HL-60/S4 treated with retinoic acid at 250 ng/mL for 4 days and 3 days (cell line): ENCODE results near the gene CRIM1.

Experiments used
- in situ Hi-C: fragments of 300-500 bp; cut with MboI; formaldehyde crosslinking; loops from 2 replicates; pipeline ENCODE4 v1.7.0; 2022; ENCODE audit warnings: low sequenced_read_pairs

Gene CRIM1

DNA sequence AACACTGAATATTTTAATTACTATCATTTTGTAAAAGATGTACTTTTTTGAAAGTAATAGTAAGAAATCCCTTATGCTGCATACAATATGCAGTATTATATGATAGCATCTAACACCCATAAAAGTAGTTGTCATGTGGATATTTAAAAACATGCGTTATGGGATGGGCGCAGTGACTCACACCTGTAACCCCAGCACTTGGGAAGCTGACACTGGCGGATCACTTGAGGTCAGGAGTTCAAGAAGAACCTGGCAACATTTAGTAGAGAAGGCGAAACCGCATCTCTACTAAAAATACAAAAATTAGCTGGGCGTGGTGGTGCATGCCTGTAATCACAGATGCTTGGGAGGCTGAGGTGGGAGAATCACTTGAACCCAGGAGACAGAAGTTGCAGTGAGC is 153.5 kb downstream of the CRIM1 start:
- in situ Hi-C loops: no loop called here

DNA sequence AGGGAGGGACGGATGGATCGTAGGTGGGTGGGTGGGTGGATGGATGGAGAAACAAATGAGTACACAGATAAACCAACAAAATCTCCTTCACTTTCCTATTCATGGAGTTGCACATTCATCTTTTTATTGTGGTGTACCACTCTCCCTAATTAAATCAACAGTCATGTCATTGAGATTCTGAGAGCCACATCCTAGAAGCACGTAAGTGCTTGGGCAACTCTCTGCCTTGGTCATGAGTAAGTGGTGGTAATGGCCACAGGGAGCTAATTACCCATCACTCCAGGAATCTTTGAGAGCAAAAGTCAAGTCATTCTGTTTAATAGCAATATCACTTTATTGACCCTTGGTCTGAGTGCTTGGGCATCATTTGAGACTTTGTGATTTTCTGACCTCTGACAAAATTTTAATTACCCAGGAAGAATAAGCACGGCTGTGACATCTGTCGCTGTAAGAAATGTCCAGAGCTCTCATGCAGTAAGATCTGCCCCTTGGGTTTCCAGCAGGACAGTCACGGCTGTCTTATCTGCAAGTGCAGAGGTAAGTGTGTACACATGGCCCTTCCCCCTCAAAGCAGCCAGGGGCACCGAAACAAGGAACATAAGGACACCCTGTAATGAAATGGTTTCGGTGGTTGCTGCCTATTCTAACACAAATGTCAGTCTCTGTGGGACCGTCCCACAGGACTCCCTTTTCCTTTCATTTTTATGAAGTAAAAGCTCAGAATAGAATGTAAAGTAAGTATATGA is 156.5 kb downstream of the CRIM1 start:
- in situ Hi-C loops: no loop called here

- in situ Hi-C loops: no loop called here
Observed at GRCh38 chr2:36512705-36513104, 157.1 kb downstream of the CRIM1 start.

GRCh38 chr2:36513661-36514060 is 158.1 kb downstream of the CRIM1 start:
- in situ Hi-C loops: no loop called here

DNA sequence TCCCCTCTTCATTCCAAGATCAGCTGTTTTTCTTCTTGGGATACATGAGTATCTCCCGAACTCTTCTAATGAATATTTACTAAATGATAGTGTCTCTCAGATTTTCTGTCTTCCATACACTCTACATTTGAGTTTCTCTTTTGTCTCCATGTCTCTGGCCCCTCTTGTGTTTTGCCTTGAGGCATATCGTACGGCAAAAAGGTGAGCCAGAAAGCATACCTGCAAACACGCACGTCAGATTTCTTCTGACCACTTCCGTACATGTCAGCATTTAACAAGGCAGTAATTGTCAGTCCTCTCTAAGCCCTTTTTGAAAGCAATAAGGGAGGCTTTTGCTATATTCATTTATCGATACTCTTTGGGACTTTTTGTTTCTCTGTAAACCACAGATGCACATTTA is 160.0 kb downstream of the CRIM1 start:
- in situ Hi-C loops: no loop called here

DNA sequence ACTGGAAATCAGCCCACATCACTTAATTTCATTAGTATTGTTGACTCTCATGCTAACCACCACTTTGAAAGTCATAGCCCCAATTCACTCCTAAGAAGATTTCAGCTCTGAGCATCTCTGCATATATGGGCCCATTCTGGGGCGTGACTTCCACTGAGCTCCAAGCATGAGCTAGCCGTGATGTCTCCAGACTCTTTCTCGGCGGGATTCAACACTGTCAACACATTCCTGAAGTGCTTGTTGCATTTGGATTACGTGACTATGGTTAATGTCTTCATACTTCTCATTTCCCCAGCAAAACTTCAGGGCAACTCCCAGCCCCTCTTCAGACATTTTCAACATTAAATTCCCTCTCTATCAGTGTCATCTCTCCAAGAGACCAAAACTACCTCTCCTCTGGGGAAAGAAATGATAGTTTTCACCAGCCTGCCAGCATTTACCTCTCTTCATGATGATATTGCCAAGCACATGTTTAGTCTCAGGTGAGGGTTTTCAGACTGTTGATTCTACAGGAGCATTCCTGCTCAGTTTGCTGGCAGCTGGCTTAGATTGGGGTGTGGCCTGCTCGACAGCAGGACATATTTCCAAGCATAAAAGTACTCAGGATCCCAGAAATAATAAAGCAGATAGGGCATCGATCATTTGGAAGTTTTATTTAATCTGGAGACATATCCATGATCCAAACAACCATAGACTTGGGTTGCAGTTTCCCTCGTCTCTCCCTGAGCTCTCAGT is 160.7 kb downstream of the CRIM1 start:
- in situ Hi-C loops: no loop called here

DNA sequence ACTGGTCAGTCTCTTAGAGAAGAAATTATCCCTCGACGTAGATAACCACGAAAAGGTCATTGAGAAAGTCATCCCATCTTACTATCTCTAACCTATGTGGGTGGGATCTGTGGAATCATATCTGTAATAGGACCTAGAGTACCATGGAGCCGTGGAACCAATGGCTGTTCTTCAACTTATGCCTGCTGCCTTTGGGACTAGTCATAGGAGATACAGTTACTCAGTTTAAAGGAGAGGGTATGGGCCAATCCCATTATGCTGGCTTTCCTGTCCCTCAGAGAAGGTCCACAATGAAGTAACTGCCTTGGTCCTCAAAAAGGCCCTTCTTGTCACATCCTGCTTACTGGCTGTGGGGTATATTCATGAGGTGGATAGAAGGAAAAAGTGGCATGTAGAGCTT is 164.9 kb downstream of the CRIM1 start:
- in situ Hi-C loops: no loop called here

GRCh38 chr2:36523153-36523552 is 167.6 kb downstream of the CRIM1 start:
- in situ Hi-C loops: no loop called here

DNA sequence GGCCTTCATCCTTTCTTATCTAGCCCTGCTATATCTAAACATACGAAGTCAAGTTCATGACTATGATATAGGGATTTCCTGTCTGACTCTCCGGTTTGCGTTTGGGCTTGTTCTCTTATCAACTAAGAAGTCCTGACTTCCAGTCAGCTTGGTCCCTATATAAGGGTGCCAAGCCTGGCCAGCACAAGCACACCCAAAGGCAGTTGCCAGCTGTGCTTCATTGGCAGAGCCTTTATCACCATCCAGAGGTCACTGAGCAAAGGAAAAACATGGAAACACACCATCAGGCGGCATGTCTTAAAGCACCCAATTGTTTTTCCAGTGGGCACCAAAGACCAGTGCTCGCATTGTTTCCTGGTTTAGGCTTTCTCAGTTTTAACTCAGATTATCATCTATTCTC is 169.7 kb downstream of the CRIM1 start:
- in situ Hi-C loops: no loop called here

GRCh38 chr2:36526226-36526625 is 170.6 kb downstream of the CRIM1 start:
- in situ Hi-C loops: no loop called here

DNA sequence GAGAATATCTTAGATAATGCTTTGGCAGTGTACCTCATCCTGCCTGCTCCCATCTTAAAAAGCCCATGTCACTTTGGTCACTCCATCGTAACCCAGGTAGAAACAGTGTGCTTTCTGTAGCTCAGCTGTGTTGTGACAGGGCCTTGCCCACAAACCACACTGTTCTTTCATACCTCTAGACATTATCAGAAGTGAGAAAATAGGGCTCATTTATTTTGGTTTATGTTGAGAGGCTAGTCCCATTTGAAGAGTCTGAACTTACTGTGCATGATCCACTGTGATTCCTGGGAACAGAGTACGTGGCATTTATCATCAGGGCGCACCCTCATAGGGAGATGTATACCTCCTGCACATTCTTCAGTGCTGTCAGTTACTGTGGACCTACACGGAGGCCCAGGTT is 172.7 kb downstream of the CRIM1 start:
- in situ Hi-C loops: no loop called here

DNA sequence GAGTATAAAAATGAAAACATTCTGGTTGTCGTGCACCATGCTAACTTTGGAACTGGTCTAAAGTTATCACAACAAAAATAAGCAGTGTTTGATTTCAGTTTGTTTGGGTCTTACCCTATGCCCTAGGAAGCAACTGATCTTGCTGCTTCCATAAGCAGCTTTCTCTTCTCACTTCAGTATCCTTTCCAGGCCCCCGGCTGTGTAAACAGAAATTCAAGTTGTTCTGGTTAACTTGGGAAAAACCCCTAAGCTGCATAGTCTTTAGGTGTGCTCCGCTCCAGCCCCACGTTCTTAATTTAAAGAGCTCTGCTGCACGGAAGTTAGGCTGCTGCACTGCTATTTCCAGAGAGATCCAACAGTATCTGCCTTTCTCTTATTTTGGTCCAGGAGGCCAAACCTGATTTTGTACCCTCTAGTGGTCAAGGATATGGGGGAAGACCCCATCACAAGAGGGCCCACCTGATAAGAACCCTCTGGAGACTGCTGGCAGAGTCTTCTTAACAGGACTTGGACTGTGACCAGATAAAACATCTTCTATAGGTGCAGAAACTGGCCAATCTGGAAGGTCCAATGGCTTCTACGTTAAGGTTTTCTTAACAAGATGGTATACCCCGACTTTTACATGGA is 173.3 kb downstream of the CRIM1 start:
- in situ Hi-C loops: no loop called here

DNA sequence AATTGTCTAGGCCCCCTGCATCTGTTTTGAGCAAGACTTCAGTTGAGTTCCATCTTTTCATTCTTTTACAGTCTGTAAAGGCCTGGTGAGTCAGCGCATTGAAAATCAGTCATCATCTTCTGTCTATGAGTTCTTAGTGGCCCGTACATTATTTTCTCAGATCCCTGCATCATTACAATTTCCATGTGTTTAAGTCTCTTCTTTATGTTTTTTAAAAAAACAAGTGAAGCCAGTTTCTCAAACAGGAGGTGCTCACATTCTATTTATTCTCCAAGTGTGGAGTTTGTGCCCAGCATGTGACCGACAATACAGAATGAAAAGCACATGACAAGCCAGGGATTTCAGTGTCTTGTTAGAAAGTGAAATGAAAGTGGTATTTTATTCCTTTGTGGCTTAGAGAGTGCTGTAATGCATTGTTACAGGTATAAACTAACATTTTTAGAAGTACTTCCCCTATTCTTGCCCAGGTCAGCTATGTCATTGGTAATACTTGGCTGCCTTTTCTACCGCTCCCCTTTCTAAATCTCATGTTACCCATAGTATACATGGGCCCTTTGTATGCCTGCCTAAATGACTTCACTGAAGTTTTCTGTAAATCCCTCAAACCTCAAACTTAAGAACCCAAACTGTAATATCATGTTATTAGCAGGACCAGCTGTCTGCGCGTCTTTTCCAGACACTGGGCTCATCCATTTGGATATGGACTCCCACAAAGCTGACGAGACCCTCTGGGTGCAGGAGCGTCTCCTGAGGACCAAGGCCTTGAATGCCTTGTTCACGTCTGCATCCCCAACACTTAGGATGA is 174.8 kb downstream of the CRIM1 start:
- in situ Hi-C loops: no loop called here

- in situ Hi-C loops: no loop called here
Observed at GRCh38 chr2:36530983-36531354, 175.4 kb downstream of the CRIM1 start.

- in situ Hi-C loops: no loop called here
Observed at GRCh38 chr2:36534275-36534799, 178.8 kb downstream of the CRIM1 start.

- in situ Hi-C loops: no loop called here
Observed at GRCh38 chr2:36535099-36535498, 179.5 kb downstream of the CRIM1 start.

- in situ Hi-C loops: no loop called here
Observed at GRCh38 chr2:36536776-36537175, 181.2 kb downstream of the CRIM1 start.

DNA sequence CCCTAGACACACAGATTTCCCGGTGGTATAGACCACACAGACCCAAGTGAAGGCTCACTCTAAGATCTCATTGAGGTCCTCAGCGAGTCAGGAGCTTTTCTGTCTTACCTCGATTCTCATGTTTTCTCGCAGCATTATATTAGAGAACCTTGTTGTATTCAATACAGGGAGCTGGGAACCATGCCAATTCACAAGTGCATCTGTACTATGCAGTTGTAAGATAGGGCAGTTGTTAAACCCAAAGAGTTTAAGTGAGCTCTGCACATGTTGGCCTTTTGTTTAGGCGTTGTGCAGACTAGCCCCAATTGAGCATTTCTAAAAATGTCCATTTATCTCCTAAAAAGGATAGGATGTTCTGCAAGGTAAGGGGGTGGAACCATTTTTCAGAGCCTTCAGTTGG is 182.8 kb downstream of the CRIM1 start:
- in situ Hi-C loops: no loop called here

DNA sequence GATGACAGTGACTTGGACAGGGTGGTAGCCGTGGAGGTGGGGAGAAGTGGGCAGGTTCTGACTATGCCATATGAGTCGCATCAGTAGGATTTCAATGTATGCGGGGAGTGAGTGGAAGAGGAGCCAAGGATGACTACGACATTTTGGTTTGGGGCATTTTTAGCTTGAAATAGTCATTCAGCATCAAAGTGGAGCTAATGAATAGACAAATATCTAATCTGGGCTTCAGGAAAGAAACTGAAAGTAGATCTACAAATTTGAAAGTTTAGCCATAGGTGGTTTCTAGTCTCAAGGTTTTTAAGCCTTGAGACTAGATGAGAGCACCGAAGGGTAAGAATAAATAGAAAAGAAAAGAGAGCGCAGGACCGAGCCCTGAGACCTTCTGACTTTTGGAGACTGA is 184.1 kb downstream of the CRIM1 start:
- in situ Hi-C loops: no loop called here

DNA sequence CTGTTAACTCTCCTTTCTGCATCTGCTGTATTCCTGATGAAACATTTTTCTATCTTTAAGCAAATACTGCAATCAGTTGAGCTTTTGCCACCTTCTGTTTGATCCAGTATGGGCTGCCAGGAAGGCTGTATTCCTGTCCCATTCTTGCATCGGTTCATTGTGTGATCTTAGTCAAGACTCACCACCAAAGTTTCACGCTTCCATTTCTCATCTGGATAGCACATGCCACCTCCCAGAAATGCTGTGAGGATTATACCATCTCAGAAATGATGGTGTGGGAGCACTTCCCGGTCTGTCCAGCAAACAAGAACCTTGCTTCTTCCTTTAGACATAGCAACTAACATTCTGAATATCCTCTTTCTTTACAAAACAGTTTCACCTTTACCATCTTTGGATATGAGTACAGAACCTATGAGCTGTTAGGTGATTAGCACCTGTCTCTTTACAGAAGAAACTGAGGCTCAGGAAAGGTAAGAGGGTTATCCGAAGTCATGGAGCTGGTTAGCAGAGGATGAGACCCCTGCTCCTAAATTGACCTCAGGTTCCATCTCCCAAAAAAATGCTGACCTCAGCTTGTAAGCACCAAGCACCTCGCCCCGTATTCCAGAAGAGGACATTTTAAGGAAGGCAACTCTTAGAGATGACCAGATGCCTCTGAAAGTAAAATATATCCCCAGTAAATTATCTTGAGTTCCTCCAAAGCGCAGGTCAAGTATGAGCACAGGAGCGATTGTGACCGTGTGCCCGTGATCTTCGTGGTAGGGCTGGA is 185.6 kb downstream of the CRIM1 start:
- in situ Hi-C loops: no loop called here
